Fibroblast of pulmonary artery (primary cell): Measurements from ENCODE around the gene SCAF4.
"Not testable (repeated sequence)": the region's sequence is repeated elsewhere in the genome, so short reads cannot be mapped to it uniquely, and the experiment has no call there.

Experiments used
- DNase-seq: peaks from one replicate; pipeline ENCODE4 v3.0.0-alpha.2; 2010; ENCODE audit warnings: low read depth
- H3K4me3 ChIP-seq: replicated peaks from 2 replicates; pipeline ENCODE4 v1.5.1; 2011; ENCODE audit warnings: low read depth, mild to moderate bottlenecking, control low read depth, low read length, moderate library complexity
- CTCF ChIP-seq: IDR thresholded peaks from 2 replicates; pipeline ENCODE4 v1.5.1; 2011; ENCODE audit warnings: mild to moderate bottlenecking, control low read depth, low read length, inconsistent platforms; ENCODE audit errors: missing control alignments

The SCAF4 gene

DNA sequence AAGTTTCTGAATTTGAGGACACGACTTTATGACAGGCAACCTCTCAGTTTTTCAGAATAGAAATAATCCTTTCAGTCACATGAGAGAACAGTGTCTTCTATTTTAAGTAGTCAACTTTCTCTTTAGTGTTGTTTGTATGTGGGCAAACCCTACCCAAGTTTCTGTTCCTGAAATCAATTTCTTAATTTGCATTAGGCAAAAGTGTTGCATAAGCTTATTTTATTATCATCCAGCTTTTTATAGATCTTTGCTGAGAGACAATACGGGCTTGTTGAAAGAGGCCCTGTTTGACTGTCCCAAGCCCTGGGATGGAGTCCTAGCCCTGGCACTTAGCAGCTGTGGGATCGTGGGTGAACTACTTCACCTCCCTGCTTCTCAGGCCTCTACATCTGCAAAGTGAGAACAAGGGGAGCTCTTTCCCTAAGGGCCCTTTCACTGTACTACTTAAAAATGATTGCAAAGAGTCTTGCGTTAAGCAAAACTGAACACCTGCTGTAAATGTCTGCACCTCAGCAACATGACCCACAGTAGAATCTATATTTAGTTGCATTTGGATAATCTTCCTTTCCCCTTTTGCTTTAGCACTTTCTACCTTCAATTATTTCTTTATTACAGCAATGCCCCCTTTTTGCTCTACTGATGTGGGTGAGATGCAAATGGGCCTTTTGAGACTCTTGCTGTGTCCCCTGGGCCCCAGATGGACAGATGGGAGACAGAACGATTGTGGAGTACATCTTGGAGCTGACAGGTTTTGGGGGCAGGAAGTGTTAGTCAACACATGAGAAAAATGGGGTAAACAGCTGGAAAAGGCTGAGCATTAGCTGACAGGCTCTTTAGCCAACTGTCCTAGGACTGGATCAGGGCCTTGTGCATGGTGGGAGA, 41.0 kb upstream of the SCAF4 start:
- no peak for DNase-seq
- H3K4me3 ChIP-seq, result no peak overlapping the region
- no peak for TF ChIP-seq CTCF

GRCh38 chr21:31771685-31772084, 39.8 kb upstream of the SCAF4 start:
- TF ChIP-seq CTCF, result no peak
- no peak for DNase-seq
- no peak overlapping the region for H3K4me3 ChIP-seq

DNA sequence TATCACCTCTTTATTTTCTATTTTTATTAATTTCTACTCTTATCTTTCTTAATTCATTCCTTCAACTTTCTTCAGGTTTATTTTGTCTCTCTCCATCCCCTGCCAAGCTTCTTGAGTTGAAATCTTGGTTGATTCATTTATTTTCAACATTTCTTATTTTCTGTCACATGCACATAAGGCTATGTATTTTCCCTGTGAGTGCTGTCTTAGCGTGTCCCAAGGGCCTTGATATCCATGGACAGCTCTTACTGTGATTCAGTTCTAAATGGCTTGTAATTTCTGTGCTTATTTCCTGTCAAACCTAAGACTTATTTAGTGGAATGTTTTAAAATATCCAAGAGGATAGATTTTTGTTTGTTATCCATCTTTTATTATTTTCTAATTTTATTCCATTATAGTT, 36.8 kb upstream of the SCAF4 start:
- DNase-seq, result no peak
- H3K4me3 ChIP-seq, result no peak overlapping the region
- no peak for TF ChIP-seq CTCF

DNA sequence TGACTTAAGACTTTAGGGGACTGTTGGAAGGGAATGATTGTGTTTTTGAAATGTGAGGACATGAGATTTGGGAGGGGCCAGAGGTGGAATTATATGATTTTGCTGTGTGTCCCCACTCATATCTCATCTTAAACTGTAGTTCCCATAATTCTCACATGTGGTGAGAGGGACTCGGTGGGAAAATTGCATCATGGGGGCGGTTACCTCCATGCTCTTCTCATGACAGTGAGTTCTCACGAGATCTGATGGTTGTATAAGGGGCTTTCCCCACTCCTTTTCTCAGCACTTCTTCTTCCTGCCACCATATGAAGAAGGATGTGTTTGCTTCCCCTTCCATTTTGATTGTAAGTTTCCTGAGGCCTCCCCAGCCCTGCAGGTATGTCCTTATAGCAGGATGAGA, 35.0 kb upstream of the SCAF4 start:
- H3K4me3 ChIP-seq, result no peak overlapping the region
- DNase-seq, result no peak
- TF ChIP-seq CTCF, result no peak

DNA sequence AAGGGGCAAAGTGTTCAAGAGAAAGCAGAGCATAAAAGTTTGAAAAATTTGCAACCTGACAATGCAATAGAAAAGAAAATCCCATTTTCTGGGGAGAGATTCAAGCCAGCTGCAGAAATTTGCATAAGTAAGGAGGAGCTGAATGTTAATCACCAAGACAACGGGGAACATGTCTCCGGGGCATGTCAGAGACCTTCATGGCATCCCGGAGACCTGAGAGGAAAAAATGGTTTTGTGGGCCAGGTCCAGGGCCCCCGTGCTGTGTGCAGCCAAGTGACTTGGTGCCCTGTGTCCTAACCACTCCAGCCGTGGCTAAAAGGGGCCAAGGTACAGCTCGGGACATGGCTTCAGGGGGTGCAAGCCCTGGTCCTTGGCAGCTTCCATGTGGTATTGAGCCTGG, 33.9 kb upstream of the SCAF4 start:
- not testable (repeated sequence) for DNase-seq, H3K4me3 ChIP-seq

GRCh38 chr21:31760931-31761330, 29.0 kb upstream of the SCAF4 start:
- DNase-seq, result no peak
- no peak for TF ChIP-seq CTCF
- H3K4me3 ChIP-seq, result no peak overlapping the region

- DNase-seq, result no peak
- no peak for TF ChIP-seq CTCF
- no peak overlapping the region for H3K4me3 ChIP-seq
These were observed 24.9 kb upstream of the SCAF4 start for GRCh38 chr21:31756787-31757186.
